Parathyroid adenoma (tissue), 2 donors: ENCODE data around the gene TMEM59.
"Not testable (repeated sequence)": the region's sequence is repeated elsewhere in the genome, so short reads cannot be mapped to it uniquely, and the experiment has no call there.

ENCODE experiments used
- H2AFZ ChIP-seq: fragments of 300-600 bp; sonication (generic); one replicate; pipeline ENCODE4 v1.7.0; 2017; ENCODE audit warnings: antibody characterized with exemption, mild to moderate bottlenecking
- H3K27ac ChIP-seq: fragments of 300-600 bp; sonication (generic); one replicate; pipeline ENCODE4 v1.7.0; 2017
- H3K27me3 ChIP-seq: fragments of 300-600 bp; sonication (generic); one replicate; pipeline ENCODE4 v1.7.0; 2017; ENCODE audit warnings: low read length; ENCODE audit not compliant: control insufficient read depth, insufficient read depth
- H3K36me3 ChIP-seq: fragments of 300-600 bp; sonication (generic); one replicate; pipeline ENCODE4 v1.7.0; 2017; ENCODE audit warnings: low read length; ENCODE audit not compliant: control insufficient read depth, insufficient read depth
- H3K4me1 ChIP-seq: fragments of 300-600 bp; sonication (generic); one replicate; pipeline ENCODE4 v1.7.0; 2017; ENCODE audit warnings: control low read depth
- H3K4me2 ChIP-seq: fragments of 300-600 bp; sonication (generic); one replicate; pipeline ENCODE4 v1.7.0; 2017; ENCODE audit warnings: low read length
- H3K4me3 ChIP-seq: fragments of 300-600 bp; sonication (generic); one replicate; pipeline ENCODE4 v1.7.0; 2017; ENCODE audit warnings: low read depth, low read length
- H3K79me2 ChIP-seq: fragments of 300-600 bp; sonication (generic); one replicate; pipeline ENCODE4 v1.7.0; 2017; ENCODE audit warnings: control low read depth
- H3K9ac ChIP-seq: fragments of 300-600 bp; sonication (generic); one replicate; pipeline ENCODE4 v1.7.0; 2017; ENCODE audit warnings: mild to moderate bottlenecking
- H3K9me3 ChIP-seq: fragments of 300-600 bp; sonication (generic); one replicate; pipeline ENCODE4 v1.7.0; 2017; ENCODE audit warnings: low read length; ENCODE audit not compliant: control insufficient read depth
- CTCF ChIP-seq: fragments of 300-600 bp; sonication (generic); IDR thresholded peaks from one replicate; pipeline ENCODE4 v1.7.0; 2017; ENCODE audit warnings: antibody characterized with exemption, mild to moderate bottlenecking
- donor health status: primary hyperparathyroidism.

Gene TMEM59

GRCh38 chr1:54004481-54005049, 48.4 kb downstream of the TMEM59 start:
- H3K9ac ChIP-seq = no peak overlapping the region
- TF ChIP-seq CTCF = no peak
- no peaks in the 10 kb centered on the region for H3K36me3 ChIP-seq
- H3K27me3 ChIP-seq = no peaks in the 10 kb centered on the region
- H3K4me1 ChIP-seq = no peaks in the 10 kb centered on the region
- H3K4me3 ChIP-seq = no peak overlapping the region
- H3K27ac ChIP-seq = no peak overlapping the region
- H3K79me2 ChIP-seq = no peaks in the 10 kb centered on the region
- no peak overlapping the region for H3K4me2 ChIP-seq
- no peak overlapping the region for H2AFZ ChIP-seq
- no peaks in the 10 kb centered on the region for H3K9me3 ChIP-seq

- H3K79me2 ChIP-seq = not testable (repeated sequence)
These were observed 49.1 kb downstream of the TMEM59 start for GRCh38 chr1:54003750-54004480.

GRCh38 chr1:54003249-54003646, 49.8 kb downstream of the TMEM59 start:
- H3K27ac ChIP-seq = no peak overlapping the region
- H3K27me3 ChIP-seq = no peaks in the 10 kb centered on the region
- H2AFZ ChIP-seq = no peak overlapping the region
- no peak overlapping the region for H3K4me2 ChIP-seq
- H3K4me1 ChIP-seq = no peaks in the 10 kb centered on the region
- TF ChIP-seq CTCF = no peak
- H3K79me2 ChIP-seq = no peaks in the 10 kb centered on the region
- H3K9ac ChIP-seq = no peak overlapping the region
- no peaks in the 10 kb centered on the region for H3K9me3 ChIP-seq
- no peak overlapping the region for H3K4me3 ChIP-seq
- H3K36me3 ChIP-seq = no peaks in the 10 kb centered on the region

More at GRCh38 chr1:54003750-54004480, 49.1 kb downstream of the TMEM59 start:
- H3K9me3 ChIP-seq, H3K27ac ChIP-seq, H3K4me3 ChIP-seq, H3K4me1 ChIP-seq, H3K9ac ChIP-seq, H2AFZ ChIP-seq, H3K36me3 ChIP-seq, H3K4me2 ChIP-seq, H3K27me3 ChIP-seq: not testable (repeated sequence)

DNA sequence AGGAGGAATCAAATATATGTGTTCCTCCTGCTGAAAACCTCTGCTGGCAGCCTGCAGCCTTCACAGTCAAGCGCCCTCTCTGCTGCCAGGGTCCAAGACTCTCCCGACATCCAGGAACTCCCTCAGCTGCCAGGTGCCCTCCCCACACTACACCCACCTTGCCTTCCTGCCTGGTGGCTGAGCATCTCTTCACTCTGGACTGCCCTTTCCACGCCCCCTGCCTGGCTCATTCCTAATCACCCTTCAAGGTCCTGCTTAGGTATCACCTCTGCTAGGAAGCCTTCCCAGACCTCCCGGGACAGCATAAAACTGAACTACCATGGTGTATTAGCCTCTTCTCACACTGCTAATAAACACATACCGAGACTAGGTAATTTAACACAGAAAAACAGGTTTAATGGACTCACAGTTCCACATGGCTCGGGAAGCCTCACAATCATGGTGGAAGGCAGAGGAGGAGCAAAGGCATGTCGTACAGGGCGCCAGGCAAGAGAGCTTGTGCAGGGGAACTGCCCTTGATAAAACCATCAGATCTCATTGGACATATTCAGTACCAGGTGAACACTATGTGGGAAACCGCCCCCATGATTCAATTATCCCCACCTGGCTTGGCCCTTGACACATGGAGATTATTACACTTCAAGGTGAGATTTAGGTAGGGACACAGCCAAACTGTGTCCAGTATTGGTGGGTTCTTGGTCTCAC, 50.3 kb downstream of the TMEM59 start:
- Histone ChIP-seq H3K27ac (no peak overlapping the region), H3K79me2 (no peaks in the 10 kb centered on the region), H2AFZ (no peak overlapping the region), H3K9ac (no peak overlapping the region), H3K27me3 (no peaks in the 10 kb centered on the region), H3K4me3 (no peak overlapping the region), H3K4me2 (no peak overlapping the region), H3K4me1 (no peaks in the 10 kb centered on the region), H3K36me3 (no peaks in the 10 kb centered on the region), H3K9me3 (no peaks in the 10 kb centered on the region)
- no peak for TF ChIP-seq CTCF

DNA sequence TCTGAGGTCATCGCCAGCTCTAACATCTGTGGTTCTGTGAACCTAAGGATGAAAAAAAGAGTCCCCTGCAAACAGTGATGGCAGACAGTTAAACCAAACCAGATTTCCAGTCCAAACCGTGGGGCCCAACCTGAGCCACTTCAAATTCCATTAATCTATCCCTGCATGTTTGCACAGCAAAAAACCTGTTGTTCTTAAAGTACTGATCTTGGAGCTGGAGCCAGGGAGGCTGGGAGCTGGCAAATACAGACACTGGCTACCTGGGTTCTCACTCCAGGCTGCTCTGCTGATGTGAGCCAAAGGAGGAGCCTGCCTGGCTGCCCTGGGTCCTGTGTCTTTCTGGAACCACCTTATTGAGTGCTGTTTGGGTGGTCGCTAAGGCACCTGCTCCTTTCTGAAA, 51.4 kb downstream of the TMEM59 start:
- Histone ChIP-seq H3K4me1 (no peaks in the 10 kb centered on the region), H3K4me3 (no peak overlapping the region), H3K27ac (no peak overlapping the region), H2AFZ (no peak overlapping the region), H3K9ac (no peak overlapping the region), H3K9me3 (no peaks in the 10 kb centered on the region), H3K36me3 (no peaks in the 10 kb centered on the region), H3K4me2 (no peak overlapping the region), H3K79me2 (no peaks in the 10 kb centered on the region), H3K27me3 (no peaks in the 10 kb centered on the region)
- TF ChIP-seq CTCF = no peak
